H9 (cell line): ENCODE results near the gene RCSD1. TPM values are rescaled to one million over a fixed set of nuclear protein-coding genes. Genes with fewer than 3 reads are reported as not detected.

ENCODE experiments used
- DNase-seq: peaks from one replicate; pipeline ENCODE4 v3.0.0-alpha.2; 2017
- H2AFZ ChIP-seq: one replicate; pipeline ENCODE4 v1.6.1; 2013; ENCODE audit warnings: mild to moderate bottlenecking, low read length, control low read depth, moderate library complexity
- H2AK5ac ChIP-seq: 2 replicates; pipeline ENCODE4 v1.6.1; 2013; ENCODE audit warnings: low read length, control low read depth, mixed read lengths; ENCODE audit not compliant: insufficient read length
- H2BK120ac ChIP-seq: one replicate; pipeline ENCODE4 v1.6.1; 2013; ENCODE audit warnings: low read depth, mild to moderate bottlenecking, low read length, control low read depth, inconsistent platforms; ENCODE audit not compliant: poor library complexity, severe bottlenecking
- H2BK12ac ChIP-seq: 2 replicates; pipeline ENCODE4 v1.6.1; 2013; ENCODE audit warnings: low read length, control low read depth, mixed read lengths, low read depth; ENCODE audit not compliant: insufficient read length
- H2BK15ac ChIP-seq: 2 replicates; pipeline ENCODE4 v1.6.1; 2013; ENCODE audit warnings: low read depth, low read length, control low read depth
- H2BK20ac ChIP-seq: one replicate; pipeline ENCODE4 v1.6.1; 2013; ENCODE audit warnings: low read depth, mild to moderate bottlenecking, low read length, control low read depth, inconsistent platforms; ENCODE audit not compliant: poor library complexity, severe bottlenecking
- H2BK5ac ChIP-seq: 2 replicates; pipeline ENCODE4 v1.6.1; 2013; ENCODE audit warnings: low read length, control low read depth, mixed read lengths; ENCODE audit not compliant: insufficient read length
- H3K14ac ChIP-seq: 2 replicates; pipeline ENCODE4 v1.6.1; 2013; ENCODE audit warnings: low read length, control low read depth; ENCODE audit not compliant: insufficient read depth
- H3K18ac ChIP-seq: 2 replicates; pipeline ENCODE4 v1.6.1; 2013; ENCODE audit warnings: low read depth, mild to moderate bottlenecking, mixed read lengths, low read length, control low read depth; ENCODE audit not compliant: insufficient read length
- H3K23ac ChIP-seq: 2 replicates; pipeline ENCODE4 v1.6.1; 2013; ENCODE audit warnings: low read length, control low read depth, mixed read lengths, low read depth; ENCODE audit not compliant: insufficient read length
- H3K23me2 ChIP-seq: 2 replicates; pipeline ENCODE4 v1.6.1; 2013; ENCODE audit warnings: low read depth, mild to moderate bottlenecking, mixed read lengths, low read length, control low read depth; ENCODE audit not compliant: insufficient read length, poor library complexity, severe bottlenecking
- H3K27ac ChIP-seq: 2 replicates; pipeline ENCODE4 v1.5.1; 2013; ENCODE audit warnings: low read length, control low read depth, mixed read lengths, low read depth; ENCODE audit not compliant: insufficient read length
- H3K27me3 ChIP-seq: 2 replicates; pipeline ENCODE4 v1.6.1; 2013; ENCODE audit warnings: low read length, control low read depth, inconsistent platforms; ENCODE audit not compliant: insufficient read depth
- H3K4ac ChIP-seq: 2 replicates; pipeline ENCODE4 v1.6.1; 2013; ENCODE audit warnings: low read depth, mild to moderate bottlenecking, control low read depth, inconsistent platforms, low read length, moderate library complexity
- H3K4me1 ChIP-seq: 2 replicates; pipeline ENCODE4 v1.6.1; 2013; ENCODE audit warnings: low read length, control low read depth, inconsistent platforms; ENCODE audit not compliant: insufficient read depth
- H3K4me2 ChIP-seq: 2 replicates; pipeline ENCODE4 v1.6.1; 2013; ENCODE audit warnings: low read length, control low read depth, mixed read lengths; ENCODE audit not compliant: insufficient read length, insufficient read depth
- H3K56ac ChIP-seq: 2 replicates; pipeline ENCODE4 v1.6.1; 2013; ENCODE audit warnings: low read depth, mild to moderate bottlenecking, mixed read lengths, low read length, control low read depth; ENCODE audit not compliant: insufficient read length
- H3K79me1 ChIP-seq: 2 replicates; pipeline ENCODE4 v1.6.1; 2013; ENCODE audit warnings: low read depth, mild to moderate bottlenecking, moderate library complexity, low read length, control low read depth, inconsistent platforms; ENCODE audit not compliant: insufficient read depth, poor library complexity, severe bottlenecking
- H3K79me2 ChIP-seq: 2 replicates; pipeline ENCODE4 v1.6.1; 2013; ENCODE audit warnings: low read length, control low read depth, inconsistent platforms; ENCODE audit not compliant: insufficient read depth
- H3K9ac ChIP-seq: 2 replicates; pipeline ENCODE4 v1.6.1; 2013; ENCODE audit warnings: low read length, control low read depth, mixed read lengths; ENCODE audit not compliant: insufficient read length; ENCODE audit errors: extremely low read depth
- H3K9me3 ChIP-seq: one replicate; pipeline ENCODE4 v1.6.1; 2013; ENCODE audit warnings: low read depth, low read length, inconsistent platforms; ENCODE audit not compliant: control insufficient read depth
- H3T11ph ChIP-seq: one replicate; pipeline ENCODE4 v1.6.1; 2013; ENCODE audit warnings: mild to moderate bottlenecking, low read length, control low read depth, inconsistent platforms
- H4K20me1 ChIP-seq: one replicate; pipeline ENCODE4 v1.6.1; 2013; ENCODE audit not compliant: control insufficient read depth, insufficient read length, insufficient read depth
- H4K5ac ChIP-seq: 2 replicates; pipeline ENCODE4 v1.6.1; 2013; ENCODE audit warnings: low read depth, mild to moderate bottlenecking, mixed read lengths, low read length, control low read depth; ENCODE audit not compliant: insufficient read length
- H4K8ac ChIP-seq: replicated peaks from 2 replicates; pipeline ENCODE4 v1.6.1; 2013; ENCODE audit warnings: low read length, control low read depth, mixed read lengths, low read depth; ENCODE audit not compliant: insufficient read length
- H4K91ac ChIP-seq: 2 replicates; pipeline ENCODE4 v1.6.1; 2013; ENCODE audit warnings: low read depth, mild to moderate bottlenecking, moderate library complexity, mixed read lengths, low read length, control low read depth; ENCODE audit not compliant: insufficient read length
- H3K27ac Mint-ChIP-seq, 3 experiments: 2 replicates in 2 of 3; 3 replicates in 1 of 3; pipeline ENCODE4 v1.8.0; 2020 to 2021; ENCODE audit warnings: mixed read lengths in 3 of 3, mild to moderate bottlenecking in 1 of 3, moderate library complexity in 1 of 3
- H3K27me3 Mint-ChIP-seq: 2 replicates; pipeline ENCODE4 v1.8.0; 2021; ENCODE audit warnings: low read depth, mild to moderate bottlenecking, moderate library complexity, mixed read lengths
- H3K36me3 Mint-ChIP-seq, 3 experiments: 2 replicates in 2 of 3; 3 replicates in 1 of 3; pipeline ENCODE4 v1.8.0; 2020 to 2021; ENCODE audit warnings: low read depth in 3 of 3, mixed read lengths in 3 of 3; ENCODE audit not compliant: insufficient read depth in 1 of 3
- H3K4me1 Mint-ChIP-seq, 2 experiments: 2 replicates each; pipeline ENCODE4 v1.8.0; 2020; ENCODE audit warnings: mixed read lengths in 2 of 2
- H3K4me3 Mint-ChIP-seq, 2 experiments: 2 replicates in 1 of 2; 3 replicates in 1 of 2; pipeline ENCODE4 v1.8.0; 2020 to 2021; ENCODE audit warnings: mild to moderate bottlenecking in 2 of 2, mixed read lengths in 2 of 2, moderate library complexity in 1 of 2
- H3K9me3 Mint-ChIP-seq, 2 experiments: 2 replicates in 1 of 2; 3 replicates in 1 of 2; pipeline ENCODE4 v1.8.0; 2020; ENCODE audit warnings: mild to moderate bottlenecking in 2 of 2, mixed read lengths in 2 of 2, moderate library complexity in 1 of 2
- CTCF ChIP-seq: fragments of 200-600 bp; sonication (generic); conservative IDR thresholded peaks from 3 replicates; pipeline ENCODE4 v1.8.0; 2021; ENCODE audit warnings: antibody characterized with exemption, mild to moderate bottlenecking
- WGBS: extraction: QIAGEN DNeasy Blood & Tissue Kit; methylation state at CpG from one replicate; pipeline ENCODE4 v1.1.7; 2013; ENCODE audit warnings: missing lambda C conversion rate, low lambda C conversion rate, mixed read lengths; ENCODE audit not compliant: insufficient read length; ENCODE audit errors: extremely low coverage; 5-methylcytosine and 5-hydroxymethylcytosine counted together
- total RNA-seq: library from RNA; stranded (reverse); gene quantifications from 2 replicates; pipeline ENCODE4 v1.2.1, GENCODE V29; 2021

RCSD1 gene
- total RNA-seq, 1 experiment from 2014 or later = 0.13 TPM

GRCh38 chr1:167601442-167602383 lies 28.3 kb upstream of the RCSD1 start:
- Histone ChIP-seq H2BK120ac (no peak overlapping the region), H3K9me3 (no peaks in the 10 kb centered on the region), H2BK20ac (no peak overlapping the region), H3K18ac (no peak overlapping the region), H3K79me2 (no peaks in the 10 kb centered on the region), H3K79me1 (no peaks in the 10 kb centered on the region), H3K4me1 (no peaks in the 10 kb centered on the region), H3K9ac (no peak overlapping the region), H2BK5ac (no peak overlapping the region), H3T11ph (no peak overlapping the region), H3K23me2 (no peaks in the 10 kb centered on the region), H4K91ac (no peak overlapping the region), H3K56ac (no peak overlapping the region), H3K4ac (no peak overlapping the region), H3K14ac (no peak overlapping the region), H3K4me2 (no peak overlapping the region), H3K27me3 (no peaks in the 10 kb centered on the region), H3K23ac (no peak overlapping the region), H3K27ac (no peak overlapping the region), H4K20me1 (no peaks in the 10 kb centered on the region), H4K8ac (no peak overlapping the region), H2BK15ac (no peak overlapping the region), H2AFZ (no peak overlapping the region), H4K5ac (no peak overlapping the region), H2AK5ac (no peak overlapping the region), H2BK12ac (no peak overlapping the region)
- DNase-seq = no peak
- peaks cover 5 to 10% of the 10 kb centered on the region in 2 experiments for H3K9me3 Mint-ChIP-seq
- H3K27ac Mint-ChIP-seq = peak overlapping the region in 1 of 3 experiments; percentile 65; a peak in 1 of 7 replicates
- no peak overlapping the region for H3K4me3 Mint-ChIP-seq
- H3K27me3 Mint-ChIP-seq = peaks cover 5% of the 10 kb centered on the region; the same call in 1 of the 2 replicates
- no CpG with 5 or more reads among the region's 8 CpGs for WGBS
- peaks cover 4 to 8% of the 10 kb centered on the region in 2 experiments; a peak in 2 of 4 replicates for H3K4me1 Mint-ChIP-seq
- no peak for TF ChIP-seq CTCF
- H3K36me3 Mint-ChIP-seq = peaks cover 0 to 9% (median 1%) of the 10 kb centered on the region in 3 experiments; a peak in 4 of 7 replicates
